Endodermal cell (in vitro differentiated cells): Measurements from ENCODE around the gene MCTP1. TPM values are rescaled to one million over a fixed set of nuclear protein-coding genes. Genes with fewer than 3 reads are reported as not detected.

ENCODE experiments used
- DNase-seq: peaks from one replicate; pipeline ENCODE4 v3.0.0-alpha.2; 2017
- H3K27ac ChIP-seq: 2 replicates; pipeline ENCODE4 v1.5.1; 2013; ENCODE audit warnings: mild to moderate bottlenecking, low read depth, low read length, moderate library complexity
- H3K27me3 ChIP-seq: 2 replicates; pipeline ENCODE4 v1.6.1; 2013; ENCODE audit warnings: mild to moderate bottlenecking, low read length, moderate library complexity; ENCODE audit not compliant: insufficient read depth, control insufficient read depth, poor library complexity, severe bottlenecking
- H3K36me3 ChIP-seq: 2 replicates; pipeline ENCODE4 v1.7.0; 2013; ENCODE audit warnings: mild to moderate bottlenecking, low read length, moderate library complexity; ENCODE audit not compliant: control insufficient read depth, insufficient read depth
- H3K4me1 ChIP-seq: one replicate; pipeline ENCODE4 v1.7.0; 2013; ENCODE audit warnings: low read length; ENCODE audit not compliant: control insufficient read depth, insufficient read depth
- H3K4me3 ChIP-seq: 2 replicates; pipeline ENCODE4 v1.5.1; 2013; ENCODE audit warnings: mild to moderate bottlenecking, low read length, moderate library complexity
- H3K9ac ChIP-seq: 2 replicates; pipeline ENCODE4 v1.6.1; 2013; ENCODE audit warnings: mild to moderate bottlenecking, low read length, moderate library complexity; ENCODE audit not compliant: poor library complexity, severe bottlenecking; ENCODE audit errors: extremely low read depth
- H3K9me3 ChIP-seq: 2 replicates; pipeline ENCODE4 v1.6.1; 2013; ENCODE audit warnings: mild to moderate bottlenecking, low read length, moderate library complexity; ENCODE audit not compliant: control insufficient read depth
- H3K27ac Mint-ChIP-seq: 2 replicates; pipeline ENCODE4 v1.8.0; 2020; ENCODE audit warnings: mixed read lengths
- H3K27me3 Mint-ChIP-seq: 2 replicates; pipeline ENCODE4 v1.8.0; 2021; ENCODE audit warnings: mild to moderate bottlenecking, mixed read lengths; ENCODE audit not compliant: insufficient read depth
- H3K36me3 Mint-ChIP-seq: 2 replicates; pipeline ENCODE4 v1.8.0; 2020; ENCODE audit warnings: low read depth, mixed read lengths
- H3K4me1 Mint-ChIP-seq: 2 replicates; pipeline ENCODE4 v1.8.0; 2020; ENCODE audit warnings: mixed read lengths
- H3K4me3 Mint-ChIP-seq: 2 replicates; pipeline ENCODE4 v1.8.0; 2020; ENCODE audit warnings: mild to moderate bottlenecking, moderate library complexity, mixed read lengths
- H3K9me3 Mint-ChIP-seq: 2 replicates; pipeline ENCODE4 v1.8.0; 2020; ENCODE audit warnings: mild to moderate bottlenecking, mixed read lengths
- CTCF ChIP-seq: fragments of 200-600 bp; sonication (generic); conservative IDR thresholded peaks from 2 replicates; pipeline ENCODE4 v1.5.0; 2021; ENCODE audit warnings: antibody characterized with exemption, mild to moderate bottlenecking
- WGBS, 2 experiments: methylation state at CpG; one replicate each; pipeline versions ENCODE4 v1.1.5 to v1.1.7; 2013; ENCODE audit warnings: missing lambda C conversion rate in 2 of 2, mixed read lengths in 1 of 2; ENCODE audit not compliant: insufficient coverage in 1 of 2, insufficient read length in 1 of 2; 5-methylcytosine and 5-hydroxymethylcytosine counted together
- total RNA-seq, 2 donors: library from RNA; stranded (reverse); fragmentation: NEBNext Ultra II Directional in 1 of 2; extraction: Animal tissue kit (Norgen Biotek cat#: 25700) in 1 of 2; gene quantifications; 2 replicates in 1 of 2; 3 replicates in 1 of 2; pipeline ENCODE4 v1.2.1, GENCODE V29; 2021

Gene MCTP1
- total RNA-seq, 2 donors from 2014 or later, result 0.71 to 3.7 TPM

GRCh38 chr5:94928891-94929290, 356.0 kb downstream of the MCTP1 start:
- H3K4me3 ChIP-seq, result no peak overlapping the region

GRCh38 chr5:94920570-94920969, 364.3 kb downstream of the MCTP1 start:
- no peak overlapping the region for H3K27ac Mint-ChIP-seq
- Histone ChIP-seq H3K4me3 (no peak overlapping the region), H3K27ac (no peak overlapping the region), H3K9me3 (no peaks in the 10 kb centered on the region), H3K27me3 (no peaks in the 10 kb centered on the region), H3K9ac (no peak overlapping the region), H3K4me1 (no peaks in the 10 kb centered on the region), H3K36me3 (no peaks in the 10 kb centered on the region)
- no peaks in the 10 kb centered on the region for H3K27me3 Mint-ChIP-seq
- H3K4me1 Mint-ChIP-seq, result no peaks in the 10 kb centered on the region
- WGBS, 2 experiments, result 93 to 94% methylated on average over 2 to 9 of the region's 14 CpGs
- no peaks in the 10 kb centered on the region for H3K36me3 Mint-ChIP-seq
- H3K4me3 Mint-ChIP-seq, result no peak overlapping the region
- no peak for TF ChIP-seq CTCF
- no peak for DNase-seq
- H3K9me3 Mint-ChIP-seq, result no peaks in the 10 kb centered on the region

More at GRCh38 chr5:94928891-94929290, 356.0 kb downstream of the MCTP1 start:
- H3K9ac ChIP-seq, result no peak overlapping the region
- no peak overlapping the region for H3K27ac Mint-ChIP-seq
- H3K36me3 Mint-ChIP-seq, result no peaks in the 10 kb centered on the region
- H3K9me3 Mint-ChIP-seq, result no peaks in the 10 kb centered on the region
- H3K27ac ChIP-seq, result no peak overlapping the region
- H3K9me3 ChIP-seq, result no peaks in the 10 kb centered on the region
- TF ChIP-seq CTCF, result no peak
- DNase-seq, result no peak
- no peak overlapping the region for H3K4me3 Mint-ChIP-seq
- H3K27me3 Mint-ChIP-seq, result no peaks in the 10 kb centered on the region
- H3K4me1 ChIP-seq, result no peaks in the 10 kb centered on the region
- no peaks in the 10 kb centered on the region for H3K36me3 ChIP-seq
- 60 to 81% methylated on average over 2 to 6 of the region's 6 CpGs for WGBS, 2 experiments
- peaks cover 4% of the 10 kb centered on the region for H3K4me1 Mint-ChIP-seq
- no peaks in the 10 kb centered on the region for H3K27me3 ChIP-seq

GRCh38 chr5:94916619-94917018, 368.3 kb downstream of the MCTP1 start:
- Histone ChIP-seq H3K9ac (no peak overlapping the region), H3K4me3 (no peak overlapping the region), H3K4me1 (no peaks in the 10 kb centered on the region), H3K27ac (no peak overlapping the region), H3K9me3 (no peaks in the 10 kb centered on the region), H3K27me3 (no peaks in the 10 kb centered on the region), H3K36me3 (no peaks in the 10 kb centered on the region)
- Mint-ChIP-seq H3K4me3 (no peak overlapping the region), H3K27me3 (no peaks in the 10 kb centered on the region), H3K9me3 (no peaks in the 10 kb centered on the region), H3K36me3 (no peaks in the 10 kb centered on the region), H3K4me1 (no peaks in the 10 kb centered on the region), H3K27ac (no peak overlapping the region)
- 100% methylated on average over 2 of the region's 2 CpGs; no CpG with 5 or more reads in 1 of the 2 experiments for WGBS, 2 experiments
- TF ChIP-seq CTCF, result no peak
- DNase-seq, result no peak
